Astrocyte of the spinal cord (primary cell): ENCODE results near the gene AP1M1.
A peak's percentile ranks its signal among the peaks of the same experiment; 100 is the strongest.

Experiments
- DNase-seq: peaks from one replicate; pipeline ENCODE4 v3.0.0; 2011; ENCODE audit warnings: low read depth, low spot score
- H3K4me3 ChIP-seq: 2 replicates; pipeline ENCODE4 v1.5.1; 2011; ENCODE audit warnings: low read depth, mild to moderate bottlenecking, low read length, moderate library complexity
- in situ Hi-C: cut with HindIII; loops from 2 replicates; pipeline ENCODE4 v1.10.0; 2017; ENCODE audit warnings: low sequenced_read_pairs
- TF ChIP-seq, protein P1 (sequence below): IDR thresholded peaks from 2 replicates; pipeline ENCODE4 v1.5.1; 2012; ENCODE audit warnings: low read depth, mild to moderate bottlenecking, low read length, inconsistent platforms

Gene AP1M1

DNA sequence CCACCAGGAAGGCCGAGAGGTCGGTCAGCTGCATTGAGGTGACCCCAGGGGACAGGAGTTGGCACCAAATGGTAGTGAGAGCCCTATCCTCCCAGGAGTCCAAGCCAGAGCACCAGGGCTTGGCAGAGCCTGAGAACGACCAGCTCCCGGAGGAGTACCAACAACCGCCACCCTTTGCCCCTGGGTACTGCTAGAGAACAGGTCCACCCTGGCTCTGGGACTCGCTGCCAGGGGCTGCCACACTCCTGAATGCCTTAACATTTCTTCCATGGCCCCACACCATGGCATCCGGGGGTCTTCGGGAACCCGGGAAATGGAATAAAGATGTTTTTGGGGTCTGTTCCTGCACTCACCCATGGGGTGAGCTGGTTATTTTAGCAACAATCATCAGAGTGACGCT lies 40.1 kb upstream of the AP1M1 start:
- H3K4me3 ChIP-seq = no peak overlapping the region
- TF ChIP-seq, protein P1, sequence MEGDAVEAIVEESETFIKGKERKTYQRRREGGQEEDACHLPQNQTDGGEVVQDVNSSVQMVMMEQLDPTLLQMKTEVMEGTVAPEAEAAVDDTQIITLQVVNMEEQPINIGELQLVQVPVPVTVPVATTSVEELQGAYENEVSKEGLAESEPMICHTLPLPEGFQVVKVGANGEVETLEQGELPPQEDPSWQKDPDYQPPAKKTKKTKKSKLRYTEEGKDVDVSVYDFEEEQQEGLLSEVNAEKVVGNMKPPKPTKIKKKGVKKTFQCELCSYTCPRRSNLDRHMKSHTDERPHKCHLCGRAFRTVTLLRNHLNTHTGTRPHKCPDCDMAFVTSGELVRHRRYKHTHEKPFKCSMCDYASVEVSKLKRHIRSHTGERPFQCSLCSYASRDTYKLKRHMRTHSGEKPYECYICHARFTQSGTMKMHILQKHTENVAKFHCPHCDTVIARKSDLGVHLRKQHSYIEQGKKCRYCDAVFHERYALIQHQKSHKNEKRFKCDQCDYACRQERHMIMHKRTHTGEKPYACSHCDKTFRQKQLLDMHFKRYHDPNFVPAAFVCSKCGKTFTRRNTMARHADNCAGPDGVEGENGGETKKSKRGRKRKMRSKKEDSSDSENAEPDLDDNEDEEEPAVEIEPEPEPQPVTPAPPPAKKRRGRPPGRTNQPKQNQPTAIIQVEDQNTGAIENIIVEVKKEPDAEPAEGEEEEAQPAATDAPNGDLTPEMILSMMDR = no peak
- no peak for DNase-seq
- in situ Hi-C loops = no loop called here

DNA sequence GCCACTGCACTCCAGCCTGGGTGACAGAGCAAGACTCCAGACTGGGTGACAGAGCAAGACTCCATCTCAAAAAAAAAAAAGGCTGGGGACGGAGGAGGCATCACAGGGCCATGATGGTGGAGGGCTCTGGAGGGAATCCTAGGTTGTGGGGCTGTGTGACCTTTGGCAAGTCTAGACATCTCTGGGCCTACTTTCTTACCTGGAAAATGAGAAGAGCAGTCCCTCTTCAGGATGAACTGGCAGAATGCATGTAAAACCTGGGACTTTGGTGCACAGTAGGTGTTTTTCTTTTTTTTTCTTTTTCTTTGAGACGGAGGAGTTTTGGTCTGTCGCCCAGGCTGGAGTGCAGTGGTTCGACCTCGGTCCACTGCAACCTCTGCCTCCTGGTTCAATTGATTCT lies 38.1 kb upstream of the AP1M1 start:
- no peak for DNase-seq
- in situ Hi-C loops = no loop called here
- TF ChIP-seq, protein P1 = no peak

DNA sequence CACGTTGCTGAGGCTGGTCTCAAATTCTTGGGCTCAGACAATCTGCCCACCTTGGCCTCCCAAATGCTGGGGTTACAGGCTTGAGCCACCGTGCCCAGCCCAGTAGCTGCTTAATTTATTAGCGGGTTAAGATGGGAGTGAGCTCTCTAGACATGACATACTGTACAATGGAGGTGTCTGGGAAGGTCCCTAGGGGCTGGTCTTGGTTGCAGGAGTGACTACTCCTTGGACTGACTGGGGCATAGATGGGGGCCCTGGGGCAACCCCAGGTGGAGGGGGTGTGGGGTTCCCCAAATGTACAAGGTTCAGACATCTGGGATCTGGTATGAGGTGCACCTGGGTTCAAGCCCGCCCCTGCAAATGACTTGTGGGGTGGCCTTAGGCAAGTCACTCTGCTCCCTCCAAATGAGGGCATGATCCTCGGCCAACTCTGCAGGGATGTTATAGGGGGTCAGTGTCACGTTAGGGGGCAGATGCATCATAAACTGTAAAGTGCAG lies 37.2 kb upstream of the AP1M1 start:
- no peak for DNase-seq
- in situ Hi-C loops = no loop called here
- TF ChIP-seq, protein P1 = no peak
- H3K4me3 ChIP-seq = no peak overlapping the region

More for the DNA sequence above, 38.1 kb upstream of the AP1M1 start:
- H3K4me3 ChIP-seq = no peak overlapping the region

DNA sequence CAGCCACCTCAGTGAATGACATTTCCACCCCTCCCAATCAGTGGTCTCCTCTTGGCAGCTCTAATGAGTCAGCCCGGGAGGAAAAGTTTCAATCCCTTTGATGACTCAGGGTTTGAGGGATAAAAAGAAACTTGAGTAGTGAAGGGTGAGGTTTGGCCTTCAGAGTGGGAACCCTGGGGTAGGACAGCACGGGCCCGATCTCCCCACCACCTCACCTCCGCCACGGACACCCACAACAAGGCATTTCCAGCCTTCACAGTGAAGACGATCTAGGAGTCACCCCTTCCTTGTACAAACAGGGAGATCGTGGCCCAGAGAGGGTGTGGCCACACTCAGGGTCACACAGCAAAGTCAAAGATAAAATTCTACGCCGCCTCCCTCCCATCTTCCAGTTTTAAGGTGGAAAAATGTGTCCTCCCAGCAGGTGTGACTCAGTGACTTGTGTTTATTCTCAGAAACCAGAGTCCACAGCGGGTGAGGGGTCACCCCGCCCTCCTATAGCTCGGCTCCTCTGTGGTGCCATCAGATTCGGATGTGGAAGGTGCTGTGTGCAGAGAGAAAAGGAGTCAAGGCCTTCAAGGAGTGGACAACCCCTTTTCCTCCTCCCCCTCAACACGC lies 36.7 kb upstream of the AP1M1 start:
- in situ Hi-C loops = no loop called here
- no peak overlapping the region for H3K4me3 ChIP-seq
- peak; percentile 85 for DNase-seq
- TF ChIP-seq, protein P1 = no peak

DNA sequence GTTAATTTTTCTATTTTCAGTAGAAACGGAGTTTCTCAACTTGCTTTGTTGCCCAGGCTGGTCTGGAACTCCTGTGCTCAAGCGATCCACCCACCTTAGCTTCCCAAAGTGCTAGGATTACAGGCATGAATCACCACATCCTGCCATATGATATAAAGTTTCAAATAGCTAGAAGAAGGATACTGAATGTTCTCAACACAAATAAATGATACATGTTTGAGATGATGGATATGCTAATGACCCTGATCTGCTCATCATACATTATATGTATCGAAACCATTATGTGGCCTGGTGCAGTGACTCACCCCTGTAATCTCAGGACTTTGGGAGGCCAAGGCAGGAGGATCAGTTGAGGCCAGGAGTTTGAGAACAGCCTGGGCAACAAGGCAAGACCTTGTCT lies 35.9 kb upstream of the AP1M1 start:
- in situ Hi-C loops = no loop called here
- peak; percentile 83 for DNase-seq
- TF ChIP-seq, protein P1 = no peak

DNA sequence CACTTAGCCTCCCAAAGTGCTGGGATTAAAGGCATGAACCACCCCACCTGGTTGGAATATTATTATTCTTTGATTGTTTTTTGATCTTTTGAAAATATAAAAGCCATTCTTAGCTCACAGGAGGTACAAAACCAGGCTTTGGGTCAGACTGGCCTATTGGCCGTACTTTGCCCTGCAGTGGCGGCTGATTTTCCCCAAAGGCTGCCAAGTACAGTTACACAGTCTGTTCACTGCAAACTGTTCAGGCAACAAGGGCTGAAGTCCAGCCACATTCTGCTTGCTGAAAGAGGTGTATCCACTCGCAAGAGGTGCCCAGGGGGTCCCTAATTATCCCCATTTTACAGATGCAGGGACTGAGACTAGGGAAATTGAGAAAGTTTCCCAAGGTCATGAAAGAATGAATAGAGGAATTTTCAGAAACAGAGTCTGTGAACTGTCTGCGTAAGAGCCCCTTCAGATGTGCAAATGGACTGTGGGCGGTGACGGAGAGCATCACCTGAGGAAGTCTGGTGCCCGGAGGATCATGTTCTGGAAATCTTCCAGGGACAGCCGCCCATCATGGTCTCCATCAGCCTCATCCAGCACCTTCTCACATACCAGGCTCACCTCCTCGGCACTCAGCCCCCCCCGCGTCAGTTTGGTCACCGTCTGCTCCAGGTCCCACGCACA lies 33.4 kb upstream of the AP1M1 start:
- in situ Hi-C loops = no loop called here
- H3K4me3 ChIP-seq = no peak overlapping the region
- DNase-seq = no peak
- TF ChIP-seq, protein P1 = no peak

More for the DNA sequence above, 35.9 kb upstream of the AP1M1 start:
- H3K4me3 ChIP-seq = no peak overlapping the region
